Measurements from ENCODE around the gene KLHL29. TPM values are rescaled to one million over a fixed set of nuclear protein-coding genes. Genes with fewer than 3 reads are reported as not detected.

KLHL29 gene
- total RNA-seq, 1 donor from 2014 or later = 22.3 TPM

DNA sequence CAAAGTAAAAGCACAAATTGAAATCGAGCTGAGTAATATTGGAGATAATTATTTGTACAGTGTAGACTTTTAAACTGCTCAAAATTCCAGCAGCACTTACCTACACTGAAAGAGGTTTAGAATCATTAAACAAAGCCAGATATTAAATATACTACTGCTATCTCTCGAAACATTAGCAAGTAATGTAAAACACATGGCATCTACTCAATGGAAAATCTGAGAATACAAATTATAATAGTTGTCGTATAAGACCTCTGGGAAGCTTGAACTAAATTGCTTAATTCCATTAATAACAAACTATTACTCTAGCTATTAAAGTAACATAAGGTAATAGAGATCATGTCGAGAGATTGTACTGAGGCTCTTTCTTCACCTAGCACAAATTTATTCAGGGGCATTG lies 108.9 kb downstream of the KLHL29 start:
- DNase-seq (ENCODE audit: low spot score) = no peak

DNA sequence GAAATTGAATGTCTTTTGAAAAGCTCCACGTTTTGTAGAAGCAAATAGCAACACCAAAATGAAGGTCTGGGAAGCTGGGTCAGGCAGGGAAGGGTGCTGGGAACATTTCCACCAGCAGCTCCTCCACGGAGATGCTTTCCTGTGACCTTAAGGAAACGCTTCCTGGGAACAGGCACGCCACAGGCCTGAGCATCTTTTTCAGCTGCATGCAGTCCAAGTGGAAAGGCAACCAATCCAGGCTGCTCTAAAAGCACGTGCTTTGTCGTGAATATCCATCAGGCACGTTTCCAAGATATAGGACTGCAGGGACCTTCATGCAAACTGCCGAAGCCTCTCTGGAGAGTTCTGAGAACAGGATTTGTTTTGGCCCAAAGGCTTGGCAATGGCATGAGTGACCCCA lies 109.3 kb downstream of the KLHL29 start:
- no peak for DNase-seq (ENCODE audit: low spot score)

GRCh38 chr2:23495661-23496114 lies 110.7 kb downstream of the KLHL29 start:
- DNase-seq (ENCODE audit: low spot score) = no peak

DNA sequence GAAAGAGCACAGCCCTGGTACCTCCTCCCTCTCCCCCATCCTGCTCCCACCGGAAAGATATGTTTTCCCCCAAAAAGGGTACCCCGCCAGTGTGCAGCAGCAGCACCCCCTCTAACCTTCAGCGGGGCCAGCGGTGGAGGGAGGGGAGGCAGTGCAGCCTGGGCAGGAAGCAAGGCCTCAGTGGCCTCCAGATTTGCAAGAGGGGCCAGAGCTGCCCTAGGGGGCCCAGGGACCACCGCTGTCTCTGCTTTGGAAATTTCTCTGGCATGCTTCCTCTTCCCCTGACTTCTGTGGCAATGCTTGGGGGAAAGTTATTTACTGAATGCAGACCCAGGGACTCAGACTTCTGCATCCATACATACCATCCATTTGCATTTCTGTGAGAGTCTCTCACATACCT lies 111.5 kb downstream of the KLHL29 start:
- DNase-seq (ENCODE audit: low spot score) = no peak

- DNase-seq (ENCODE audit: low spot score) = no peak
Measured at GRCh38 chr2:23497063-23497462, 112.1 kb downstream of the KLHL29 start.

DNA sequence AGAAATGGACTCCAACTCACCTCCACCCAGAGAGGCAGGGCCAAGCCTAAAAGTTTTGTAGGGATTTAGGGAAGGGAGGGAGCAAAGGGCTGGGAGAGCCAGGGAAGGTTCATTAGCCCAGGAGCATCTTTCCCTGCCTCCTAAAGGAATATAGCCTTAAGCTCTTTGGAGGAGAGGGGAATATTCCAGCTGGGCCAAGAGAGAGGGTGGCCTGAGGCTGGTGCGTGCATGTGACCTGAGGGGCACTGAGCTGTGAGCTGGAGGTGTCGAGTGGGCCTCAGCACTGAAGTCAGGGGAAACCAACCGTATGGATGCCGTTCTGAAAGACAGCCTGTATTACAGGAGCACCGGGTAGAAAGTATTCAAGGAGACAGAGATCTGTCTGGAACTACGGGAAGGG lies 112.6 kb downstream of the KLHL29 start:
- DNase-seq (ENCODE audit: low spot score) = no peak

DNA sequence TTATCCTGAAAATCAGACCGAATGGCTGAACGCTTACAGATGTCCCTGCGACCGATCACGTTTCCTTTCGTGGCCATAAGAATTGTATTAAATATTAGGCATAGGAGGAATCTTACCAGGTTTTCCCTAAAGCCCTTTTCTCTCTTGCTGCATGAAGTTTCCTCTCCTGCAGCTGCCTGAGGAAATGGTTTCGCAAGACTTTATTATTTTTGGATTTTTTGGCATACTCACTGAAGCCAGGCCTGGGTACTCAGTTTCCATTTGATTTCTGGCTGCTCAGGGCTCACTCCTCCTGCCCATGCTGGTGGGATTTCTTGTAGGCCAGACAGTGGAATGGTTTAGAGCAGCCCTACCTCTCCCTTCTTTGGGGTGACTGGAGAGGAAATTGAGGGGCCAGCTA lies 114.0 kb downstream of the KLHL29 start:
- no peak for DNase-seq (ENCODE audit: low spot score)

DNA sequence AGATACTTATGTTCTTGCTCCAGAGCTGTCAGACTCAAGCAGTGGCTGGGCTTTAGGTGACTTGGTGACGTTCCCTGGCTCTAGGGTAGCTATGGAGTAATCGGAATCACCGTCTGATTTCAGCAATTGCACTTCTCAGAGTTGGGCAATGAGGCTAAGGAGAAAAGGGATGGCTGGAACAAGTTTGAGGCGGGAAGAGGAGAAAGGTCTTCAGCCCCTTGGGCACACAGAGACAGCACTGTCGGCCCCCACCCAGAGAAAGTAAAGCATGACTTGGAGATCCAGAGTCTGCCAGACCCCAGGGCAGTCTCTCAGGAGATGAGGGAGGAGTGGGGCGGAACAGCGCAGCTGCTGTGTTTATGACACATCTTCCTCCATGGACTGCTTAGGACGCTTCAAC lies 114.5 kb downstream of the KLHL29 start:
- no peak for DNase-seq (ENCODE audit: low spot score)

GRCh38 chr2:23500836-23501235 lies 115.9 kb downstream of the KLHL29 start:
- DNase-seq (ENCODE audit: low spot score) = no peak

DNA sequence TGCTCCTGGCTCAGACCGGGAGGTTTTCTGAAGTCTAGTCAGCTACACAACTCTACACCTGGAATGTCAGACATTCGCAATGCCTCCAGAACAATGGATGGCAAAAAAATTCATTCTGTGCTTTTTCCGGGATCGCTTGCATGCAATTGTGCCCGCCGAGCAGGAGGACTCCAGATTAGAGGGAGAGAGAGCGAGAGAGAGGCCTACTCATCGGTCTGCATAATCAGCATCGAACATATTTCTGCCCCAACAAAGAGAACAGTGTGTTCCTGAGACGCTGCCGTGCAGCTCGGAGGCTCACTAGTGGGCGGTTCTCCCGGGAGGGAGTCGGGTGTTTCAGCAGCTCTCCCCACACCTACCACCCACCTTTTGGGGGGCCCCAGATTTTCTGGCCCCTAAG lies 117.1 kb downstream of the KLHL29 start:
- no peak for DNase-seq (ENCODE audit: low spot score)

GRCh38 chr2:23503097-23503496 lies 118.1 kb downstream of the KLHL29 start:
- no peak for DNase-seq (ENCODE audit: low spot score)

GRCh38 chr2:23503682-23504081 lies 118.7 kb downstream of the KLHL29 start:
- no peak for DNase-seq (ENCODE audit: low spot score)

GRCh38 chr2:23504591-23504990 lies 119.6 kb downstream of the KLHL29 start:
- DNase-seq (ENCODE audit: low spot score) = no peak

GRCh38 chr2:23505218-23505983 lies 120.4 kb downstream of the KLHL29 start:
- no peak for DNase-seq (ENCODE audit: low spot score)

GRCh38 chr2:23505984-23506380 lies 121.0 kb downstream of the KLHL29 start:
- DNase-seq (ENCODE audit: low spot score) = no peak

DNA sequence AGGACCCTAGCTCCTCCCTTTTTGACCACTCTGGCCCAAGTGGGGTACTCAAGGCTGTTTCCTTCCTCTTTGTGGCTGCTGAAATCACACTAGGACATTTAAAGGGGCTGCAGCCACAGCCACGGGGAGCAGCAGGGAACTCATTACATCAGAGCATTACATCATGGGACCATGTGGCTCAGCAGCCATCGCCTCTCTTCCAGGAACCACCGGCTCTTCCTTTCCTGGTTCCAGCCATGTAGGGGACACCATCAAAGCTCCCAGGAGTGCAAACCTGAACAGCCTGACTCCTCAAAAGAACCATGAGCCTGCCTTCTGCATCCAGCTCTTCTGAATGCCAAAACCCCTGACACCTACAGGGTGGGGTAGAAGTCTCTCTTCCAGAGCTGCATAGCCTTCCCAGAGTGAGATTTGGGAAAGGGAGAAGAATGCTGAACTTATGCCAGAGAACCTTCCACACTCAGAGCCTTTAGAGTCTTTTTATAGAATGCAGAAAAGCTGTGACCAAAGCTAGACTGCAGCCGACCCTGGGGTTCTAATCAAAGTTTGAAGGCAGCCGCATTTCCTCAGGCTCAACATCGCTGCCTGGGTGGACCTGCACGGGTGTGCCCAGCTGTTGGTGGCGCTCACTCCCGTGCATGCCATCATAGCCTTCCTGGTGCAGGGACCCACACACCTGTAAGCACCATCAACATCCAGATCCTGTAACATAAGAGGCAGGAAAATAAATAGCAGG lies 121.7 kb downstream of the KLHL29 start:
- no peak for DNase-seq (ENCODE audit: low spot score)

DNA sequence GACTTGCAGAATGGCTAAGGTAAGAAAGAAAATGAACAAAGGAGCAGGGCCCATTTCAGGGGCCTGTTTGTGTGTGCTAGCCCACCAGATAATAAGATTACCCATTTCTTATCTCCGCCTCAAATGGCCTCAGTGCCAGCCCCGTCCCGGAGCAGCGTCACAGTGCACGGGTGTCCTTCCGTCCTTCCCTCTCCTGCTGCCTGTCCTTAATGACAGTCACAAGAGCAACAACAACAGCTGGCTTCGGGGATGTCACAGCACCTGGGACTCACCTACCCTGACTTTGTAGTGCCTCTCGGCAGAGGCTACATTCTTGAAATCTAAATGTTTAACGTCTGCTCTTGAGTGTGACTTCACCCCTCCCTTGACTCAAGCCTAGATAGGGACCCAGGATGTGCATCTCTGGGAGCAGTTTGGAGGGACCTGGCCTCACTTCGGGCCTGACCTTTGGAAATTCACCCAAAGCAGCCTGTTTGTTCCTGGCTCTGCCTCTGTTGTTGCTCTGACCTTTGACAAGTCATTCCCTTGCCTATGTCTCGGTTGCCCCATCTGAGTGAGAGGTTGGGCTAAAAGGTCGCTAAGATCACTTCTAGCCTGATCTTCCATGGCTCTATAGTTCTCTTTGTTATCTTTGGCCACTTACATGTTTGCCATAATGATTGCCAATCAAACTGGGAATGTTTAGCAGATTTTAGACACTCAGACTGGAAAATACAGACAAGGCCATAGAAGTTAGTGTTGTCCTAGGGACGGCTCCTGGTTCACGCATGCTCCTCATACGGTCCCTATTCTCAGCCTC lies 122.5 kb downstream of the KLHL29 start:
- no peak for DNase-seq (ENCODE audit: low spot score)

DNA sequence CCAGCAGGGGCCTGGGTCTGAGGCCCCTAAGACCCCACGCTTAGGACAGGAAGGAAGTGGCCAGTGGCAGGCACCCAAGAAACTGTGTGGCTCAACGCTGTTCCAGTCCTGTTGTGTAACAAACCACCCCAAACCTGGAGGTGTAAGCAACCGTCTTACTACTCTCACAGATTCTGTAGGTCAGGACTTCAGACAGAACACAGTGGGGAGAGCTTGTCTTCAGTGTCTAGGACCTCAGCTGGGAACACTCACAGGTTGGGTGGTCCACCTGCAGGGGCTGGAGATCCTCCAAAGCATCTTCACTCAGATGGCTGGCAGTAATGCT lies 123.0 kb downstream of the KLHL29 start:
- DNase-seq (ENCODE audit: low spot score) = no peak

GRCh38 chr2:23509103-23509502 lies 124.1 kb downstream of the KLHL29 start:
- DNase-seq (ENCODE audit: low spot score) = no peak

- DNase-seq (ENCODE audit: low spot score) = no peak
Measured at GRCh38 chr2:23509596-23510292, 124.8 kb downstream of the KLHL29 start.

GRCh38 chr2:23510471-23510870 lies 125.5 kb downstream of the KLHL29 start:
- DNase-seq (ENCODE audit: low spot score) = no peak

DNA sequence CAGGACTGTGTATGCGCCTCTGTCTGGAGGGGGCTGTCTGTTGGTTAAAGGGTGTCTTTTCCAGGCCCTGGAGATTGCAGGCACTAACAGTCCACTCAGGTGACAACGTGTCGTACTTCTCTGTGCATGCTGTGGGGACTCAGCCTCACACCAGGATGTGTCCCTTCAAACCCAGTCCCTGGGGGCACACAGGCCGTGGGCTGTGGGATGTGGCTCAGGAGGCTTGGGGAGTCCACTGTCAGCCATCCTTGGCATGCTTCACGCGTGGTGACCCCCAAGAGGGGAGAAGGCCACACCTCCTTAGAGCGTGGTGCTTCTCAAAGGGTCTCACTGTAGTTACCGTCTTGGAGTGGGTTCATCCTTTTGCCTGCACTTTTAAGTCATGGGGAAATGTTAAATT lies 127.8 kb downstream of the KLHL29 start:
- no peak for DNase-seq (ENCODE audit: low spot score)

Data from mucosa of gallbladder (tissue), 1 donor.